SH-SY5Y (cell line): ENCODE measurements around the gene MRPL41.

Experiments
- GATA2 ChIP-seq: IDR thresholded peaks from 2 replicates; pipeline ENCODE4 v1.6.1; 2011; ENCODE audit warnings: mild to moderate bottlenecking, low read depth, low read length
- GATA3 ChIP-seq: IDR thresholded peaks from 2 replicates; pipeline ENCODE4 v1.6.1; 2011; ENCODE audit warnings: low read depth, mild to moderate bottlenecking, low read length, moderate library complexity

The MRPL41 gene

DNA sequence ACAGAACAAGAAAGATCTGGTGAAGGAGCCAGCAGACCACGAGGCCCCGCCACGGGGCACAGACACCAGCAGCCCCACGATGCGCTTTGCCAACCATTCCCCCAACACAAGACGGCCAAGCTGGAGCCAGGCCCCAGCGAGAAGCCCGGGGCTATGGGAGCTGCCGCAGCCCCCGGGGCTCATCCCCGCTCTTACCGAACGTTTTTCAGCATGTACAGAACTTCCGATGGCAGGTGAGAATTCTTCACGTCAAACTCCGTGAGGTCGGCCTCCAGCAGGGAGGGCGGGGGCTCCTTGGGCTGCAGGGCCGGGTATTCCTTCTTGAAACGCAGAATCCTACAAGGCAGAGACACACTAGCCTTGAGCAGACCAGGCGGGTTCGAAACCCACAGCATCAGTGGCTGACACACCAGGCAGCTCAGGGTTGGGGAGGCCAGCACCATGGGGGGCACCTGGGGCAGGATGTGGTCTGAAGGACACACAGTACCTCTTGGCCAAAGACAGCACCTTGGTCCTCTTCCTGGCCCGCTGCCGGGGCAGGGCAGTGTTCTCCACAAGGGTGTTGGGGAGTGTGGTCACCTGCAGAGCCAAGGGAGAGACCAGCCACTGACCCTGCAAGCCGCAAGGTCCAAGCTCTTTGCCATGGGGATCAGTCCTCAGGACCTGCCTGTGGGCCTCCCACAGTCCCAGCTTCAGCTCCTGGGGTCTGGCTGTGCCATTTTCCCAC is 8.3 kb upstream of the MRPL41 start:
- TF ChIP-seq GATA2 (no peak), GATA3 (no peak)

DNA sequence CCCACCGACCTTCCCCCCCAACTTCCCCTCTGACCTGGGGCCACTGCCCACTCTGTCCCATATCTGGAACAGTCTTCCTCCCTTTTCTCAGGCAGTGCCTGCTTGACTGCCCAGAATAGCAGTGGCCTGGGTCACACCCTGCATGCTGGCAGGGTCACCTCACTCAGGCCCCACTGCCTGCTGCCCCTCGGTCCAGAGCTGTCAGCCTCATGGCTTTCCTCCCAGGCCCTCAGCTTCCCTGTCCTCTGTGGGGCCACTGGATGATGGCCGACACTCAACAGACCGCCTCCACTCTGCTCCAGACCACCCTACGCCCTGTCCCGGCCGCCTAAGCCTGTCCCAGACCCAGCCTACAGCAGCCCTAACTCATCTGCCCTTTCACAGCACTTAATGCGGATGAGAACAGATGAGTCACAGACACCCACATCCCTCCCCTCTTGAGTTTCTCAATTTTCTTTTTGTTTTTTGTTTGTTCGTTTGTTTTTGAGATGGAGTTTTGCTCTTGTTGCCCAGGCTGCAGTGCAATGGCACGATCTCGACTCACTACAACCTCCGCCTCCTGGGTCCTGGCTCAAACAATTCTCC is 7.4 kb upstream of the MRPL41 start:
- TF ChIP-seq GATA2 (no peak), GATA3 (no peak)

DNA sequence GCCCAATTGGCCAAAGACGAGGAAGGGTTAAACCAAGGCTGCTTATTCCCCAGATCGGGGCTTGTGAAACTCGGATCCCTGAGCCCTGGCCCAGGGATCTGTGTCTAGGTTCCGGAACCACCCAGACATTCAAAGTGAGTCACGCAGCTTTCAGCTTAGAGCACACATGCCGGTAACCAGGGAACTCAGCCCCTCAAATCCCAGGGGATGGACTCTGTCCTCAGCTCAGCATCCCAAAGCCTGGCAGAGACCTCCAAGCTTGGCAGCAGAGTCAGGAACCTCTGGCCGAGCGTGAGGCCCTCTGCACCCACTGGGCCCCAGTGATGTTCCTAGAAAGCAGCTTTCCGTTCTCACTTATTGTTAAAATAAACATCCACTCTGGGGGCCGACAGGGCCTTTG is 6.6 kb upstream of the MRPL41 start:
- TF ChIP-seq GATA3 (no peak), GATA2 (no peak)

DNA sequence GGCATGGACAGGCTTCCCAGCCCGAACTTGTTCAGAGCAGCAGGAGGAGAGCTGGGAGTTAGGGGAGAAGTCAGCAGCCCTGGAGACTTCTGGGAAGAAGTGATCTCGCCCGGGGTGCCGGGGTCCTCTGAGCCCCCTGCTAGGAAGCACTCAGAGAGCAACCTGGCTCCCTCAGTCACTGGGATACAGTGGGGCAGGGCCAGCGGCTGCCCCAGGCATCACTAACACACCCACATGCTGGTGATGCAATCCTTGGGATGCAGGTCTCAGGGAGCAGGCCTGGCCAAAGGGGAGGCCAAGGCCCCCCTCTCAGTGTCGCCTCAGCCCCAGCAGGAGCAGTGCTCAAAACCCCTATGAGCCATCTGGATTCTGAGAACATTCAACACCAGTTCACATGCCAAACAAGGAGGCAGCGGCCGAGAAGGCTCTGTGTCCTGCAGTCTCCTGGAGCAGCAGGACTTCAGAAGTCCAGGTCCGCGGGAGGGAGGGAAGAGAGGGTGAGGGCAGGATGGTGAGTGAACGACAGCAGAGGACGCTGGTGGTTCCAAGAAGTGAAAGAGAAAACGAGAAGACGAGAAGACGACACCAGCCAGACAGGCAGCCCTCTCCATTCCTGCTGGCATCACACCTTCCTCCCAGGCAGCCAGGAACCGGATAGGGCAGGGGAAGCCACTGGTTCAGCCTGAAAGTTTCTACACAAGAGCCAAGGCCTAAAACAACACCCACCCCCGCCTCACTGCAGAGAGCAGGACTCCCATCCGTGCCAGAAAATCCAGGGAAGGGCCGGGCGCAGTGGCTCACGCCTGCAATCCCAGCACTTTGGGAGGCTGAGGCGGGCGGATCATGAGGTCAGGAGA is 3.8 kb upstream of the MRPL41 start:
- TF ChIP-seq GATA3 (no peak), GATA2 (no peak)

- TF ChIP-seq GATA2, result no peak
- no peak for TF ChIP-seq GATA3
Observed at GRCh38 chr9:137550231-137550621, 1.5 kb upstream of the MRPL41 start, which contains the start of gene PNPLA7. TSS of gene PNPLA7 (minus strand) at chr9:137550402. CDS start at chr9:137550197, 205 bp downstream.

DNA sequence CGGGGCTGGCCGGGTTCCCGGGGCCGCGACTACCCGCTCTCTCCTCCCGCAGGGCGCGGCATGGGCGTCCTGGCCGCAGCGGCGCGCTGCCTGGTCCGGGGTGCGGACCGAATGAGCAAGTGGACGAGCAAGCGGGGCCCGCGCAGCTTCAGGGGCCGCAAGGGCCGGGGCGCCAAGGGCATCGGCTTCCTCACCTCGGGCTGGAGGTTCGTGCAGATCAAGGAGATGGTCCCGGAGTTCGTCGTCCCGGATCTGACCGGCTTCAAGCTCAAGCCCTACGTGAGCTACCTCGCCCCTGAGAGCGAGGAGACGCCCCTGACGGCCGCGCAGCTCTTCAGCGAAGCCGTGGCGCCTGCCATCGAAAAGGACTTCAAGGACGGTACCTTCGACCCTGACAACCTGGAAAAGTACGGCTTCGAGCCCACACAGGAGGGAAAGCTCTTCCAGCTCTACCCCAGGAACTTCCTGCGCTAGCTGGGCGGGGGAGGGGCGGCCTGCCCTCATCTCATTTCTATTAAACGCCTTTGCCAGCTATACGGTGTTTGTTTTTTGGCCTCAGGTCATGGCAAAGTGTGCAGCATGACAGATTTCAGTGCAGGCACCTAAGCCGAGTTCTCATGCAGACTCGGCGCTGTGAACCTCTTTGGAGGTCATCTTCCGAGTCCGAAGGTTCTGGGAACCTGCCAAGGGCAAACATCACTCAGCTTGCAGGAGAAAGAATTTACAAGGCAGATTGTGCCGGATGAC is 516 bp downstream of the MRPL41 start:
- no peak for TF ChIP-seq GATA2
- no peak for TF ChIP-seq GATA3

DNA sequence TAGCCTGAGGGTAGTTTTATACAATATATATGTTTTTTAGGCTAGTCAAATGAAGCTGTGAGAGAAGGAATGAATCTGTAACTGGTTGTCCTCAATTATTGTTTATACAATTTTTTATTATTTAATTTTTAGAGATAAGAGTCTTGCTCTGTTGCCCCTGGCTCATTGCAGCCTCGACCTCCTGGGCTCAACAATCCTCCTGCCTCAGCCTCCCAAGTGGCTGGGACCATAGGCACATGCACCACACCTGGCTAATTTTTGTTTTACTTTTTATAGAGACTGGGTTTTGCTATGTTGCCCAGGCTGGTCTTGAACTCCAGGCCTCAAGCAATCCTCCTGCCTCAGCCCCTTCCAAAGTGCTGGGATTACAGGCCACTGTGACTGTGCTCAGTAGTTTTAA is 2.7 kb downstream of the MRPL41 start:
- TF ChIP-seq GATA3, result no peak
- no peak for TF ChIP-seq GATA2

DNA sequence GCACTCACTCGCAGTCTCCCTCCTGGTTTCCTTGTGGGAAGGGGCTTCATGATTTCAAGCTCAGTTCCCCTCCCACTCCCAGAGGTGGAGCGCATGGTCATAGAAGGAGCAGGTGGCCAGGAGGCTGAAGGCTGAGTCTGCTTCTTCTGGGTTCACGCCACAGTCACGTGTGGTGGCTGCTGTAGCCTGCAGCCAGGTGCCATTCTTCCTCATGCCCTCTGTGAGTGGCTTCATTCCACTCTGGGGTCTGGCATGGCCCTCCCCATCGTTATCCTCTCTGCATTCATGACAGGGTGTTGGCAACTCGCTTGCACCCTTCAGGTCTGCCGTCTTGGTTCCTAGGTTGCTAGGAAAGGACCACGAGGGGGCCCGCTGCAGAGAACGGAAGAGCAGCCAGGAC is 3.5 kb downstream of the MRPL41 start:
- TF ChIP-seq GATA2 (no peak), GATA3 (no peak)

GRCh38 chr9:137556069-137556838 is 4.6 kb downstream of the MRPL41 start:
- TF ChIP-seq GATA3, result no peak
- no peak for TF ChIP-seq GATA2

DNA sequence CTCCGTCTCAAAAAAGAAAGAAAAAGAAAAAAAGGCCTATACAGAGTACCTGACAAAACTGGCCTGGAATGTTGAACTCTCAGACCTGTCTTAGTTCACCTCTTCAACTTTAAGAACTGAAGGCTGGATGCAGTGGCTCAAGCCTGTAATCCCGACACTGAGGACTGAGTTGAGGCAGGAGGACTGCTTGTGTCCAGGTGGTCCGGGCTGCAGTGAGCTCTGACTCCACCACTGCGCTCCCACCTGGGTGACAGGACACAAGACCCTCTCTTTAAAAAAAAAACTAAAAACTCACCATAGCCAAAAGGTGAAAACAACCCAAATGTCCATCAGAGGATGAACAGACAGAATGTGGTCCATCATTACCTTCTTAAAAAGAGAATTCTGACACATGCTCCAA is 6.4 kb downstream of the MRPL41 start:
- TF ChIP-seq GATA2, result no peak
- no peak for TF ChIP-seq GATA3

DNA sequence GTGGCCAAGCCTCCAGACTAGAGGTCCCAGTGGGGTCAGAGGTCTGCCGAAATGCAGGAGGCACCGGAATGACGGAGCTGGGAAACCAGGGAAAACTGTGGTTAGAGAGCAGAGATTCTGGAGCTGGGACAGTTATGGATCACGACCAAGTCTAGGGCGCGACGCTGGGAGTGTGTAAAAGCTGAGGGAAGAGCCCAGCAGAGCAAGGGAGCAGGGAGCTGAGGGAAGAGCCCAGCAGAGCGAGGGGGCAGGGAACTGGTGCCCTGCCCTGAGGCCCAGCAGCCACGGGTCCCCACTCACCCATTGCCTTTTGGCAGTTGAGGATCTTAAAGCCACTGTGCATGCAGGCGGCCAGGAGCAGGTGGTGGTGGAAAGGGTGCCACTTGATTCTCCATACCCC is 12.5 kb downstream of the MRPL41 start:
- no peak for TF ChIP-seq GATA2
- TF ChIP-seq GATA3, result no peak

- no peak for TF ChIP-seq GATA2
- TF ChIP-seq GATA3, result no peak
Observed at GRCh38 chr9:137564817-137565411, 13.2 kb downstream of the MRPL41 start.

DNA sequence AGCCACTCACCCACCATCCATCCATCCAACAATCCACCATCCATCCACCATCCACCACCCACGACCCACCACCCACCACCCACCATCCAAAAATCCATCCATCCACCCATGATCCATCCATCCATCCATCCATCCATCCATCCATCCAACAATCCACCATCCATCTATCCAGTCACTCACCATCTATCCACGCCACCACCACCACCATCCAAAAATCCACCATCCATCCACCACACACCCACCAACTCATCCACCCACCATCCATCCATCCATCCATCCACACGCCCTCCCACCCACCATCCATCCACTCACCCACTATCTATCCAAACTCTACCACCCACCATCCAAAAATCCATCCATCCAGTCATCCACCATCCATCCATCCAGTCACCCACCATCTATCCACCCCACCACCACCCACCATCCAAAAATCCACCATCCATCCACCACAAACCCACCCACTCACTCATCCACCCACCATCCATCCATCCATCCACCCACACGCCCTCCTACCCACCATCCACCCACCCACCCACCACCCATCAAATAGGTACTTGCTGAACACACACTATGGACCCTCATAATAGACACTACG is 18.0 kb downstream of the MRPL41 start:
- no peak for TF ChIP-seq GATA2
- TF ChIP-seq GATA3, result no peak
